Measurements from ENCODE around the gene VPS4A.

Gene VPS4A

DNA sequence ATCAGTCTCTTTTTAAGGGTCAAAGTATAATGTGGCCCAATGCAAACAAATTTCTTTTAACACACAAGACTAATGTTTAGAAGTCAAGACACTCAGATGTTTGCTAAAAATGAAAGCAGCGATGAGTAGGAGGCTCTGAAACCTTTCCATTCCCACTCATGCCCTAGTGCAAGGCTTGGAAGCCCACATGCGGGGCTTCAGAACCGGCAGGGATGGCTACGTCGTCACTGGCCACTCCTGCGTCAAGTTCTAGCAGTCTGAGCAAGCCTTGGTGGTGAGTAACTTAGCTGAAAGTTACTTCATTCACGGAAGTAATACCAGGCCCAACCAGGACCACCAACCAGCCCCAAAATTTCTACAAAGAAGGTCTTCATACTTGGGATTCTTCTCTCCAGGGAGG is 55.3 kb downstream of the VPS4A start:
- no peak for DNase-seq (ENCODE audit: low read depth)

DNA sequence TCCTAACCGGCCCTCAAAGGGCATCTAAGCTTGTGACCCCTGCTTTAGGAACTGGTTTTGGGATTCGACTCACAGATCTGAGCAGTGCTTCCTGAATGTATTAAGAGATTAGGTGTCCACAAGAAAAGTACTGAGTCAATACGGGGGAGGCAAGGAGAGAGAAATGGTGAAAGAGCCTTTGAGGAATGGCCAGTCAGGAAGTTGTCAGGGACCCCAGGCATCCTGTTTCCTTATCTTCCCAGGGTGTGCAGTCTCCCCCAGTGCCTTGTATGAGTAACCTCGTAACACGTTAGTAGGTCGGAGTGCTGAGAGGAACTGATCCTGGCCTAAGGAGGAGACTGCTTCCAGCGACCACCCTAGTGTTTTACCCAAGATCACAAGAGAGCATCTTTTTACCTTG is 56.8 kb downstream of the VPS4A start:
- no peak for DNase-seq (ENCODE audit: low read depth)

DNA sequence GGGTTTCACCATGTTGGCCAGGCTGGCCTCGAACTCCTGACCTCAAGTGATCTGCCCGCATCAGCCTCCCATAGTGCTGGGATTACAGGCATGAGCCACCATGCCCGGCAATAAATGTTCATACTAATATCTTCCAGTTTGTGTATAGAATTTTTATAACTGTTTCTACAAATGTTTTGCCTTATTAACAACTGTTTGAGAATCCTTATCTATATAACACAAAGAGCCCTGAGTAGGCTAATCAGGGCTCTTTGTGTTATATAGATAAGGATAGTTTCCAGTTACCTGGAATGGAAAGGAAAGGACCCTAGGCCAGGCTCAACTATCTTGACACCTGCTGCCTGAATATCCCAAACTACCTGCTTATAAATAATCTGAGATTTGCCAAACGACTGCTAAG is 57.7 kb downstream of the VPS4A start:
- no peak for DNase-seq (ENCODE audit: low read depth)

DNA sequence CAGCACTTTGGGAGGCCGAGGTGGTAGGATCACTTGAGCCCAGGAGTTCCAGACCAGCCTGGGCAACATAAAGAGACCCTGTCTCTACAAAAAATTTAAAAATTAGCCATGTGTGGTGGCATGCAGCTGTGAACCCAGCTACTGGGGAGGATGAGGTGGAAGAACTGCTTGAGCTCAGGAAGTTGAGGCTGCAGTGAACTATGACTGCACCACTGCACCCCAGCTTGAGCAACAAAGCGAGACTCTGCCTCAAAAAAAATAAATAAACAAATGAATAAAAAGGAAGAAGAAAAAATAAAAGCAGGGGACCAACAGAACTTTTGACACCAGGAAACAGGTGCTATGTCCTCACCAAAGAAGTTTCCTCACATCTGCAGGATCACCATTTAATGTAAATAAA is 60.4 kb downstream of the VPS4A start:
- no peak for DNase-seq (ENCODE audit: low read depth)

DNA sequence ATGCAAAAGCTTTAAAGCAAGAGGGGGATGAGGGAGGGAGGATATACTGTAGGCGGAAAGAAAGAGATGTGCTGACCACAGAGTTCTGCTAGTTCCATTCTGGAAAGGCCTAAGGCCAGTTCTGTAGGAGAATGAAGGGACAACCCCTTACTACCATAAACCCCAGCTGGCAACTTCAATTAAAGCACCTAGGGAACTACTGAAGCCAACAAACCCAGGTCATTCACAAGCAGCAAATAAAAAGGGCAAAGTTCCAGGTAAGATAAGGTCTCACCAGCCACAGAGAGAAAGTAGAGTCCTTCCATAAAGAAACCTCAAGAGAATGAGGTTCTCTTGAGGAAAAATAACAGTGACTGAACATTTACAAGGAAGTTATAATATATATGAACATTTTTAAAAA is 61.9 kb downstream of the VPS4A start:
- DNase-seq (ENCODE audit: low read depth), result no peak
